Calu3 (cell line): ENCODE measurements around the gene HM13. TPM values are rescaled to one million over a fixed set of nuclear protein-coding genes. Genes with fewer than 3 reads are reported as not detected.

ENCODE experiments used
- BruUV-seq: library from RNA; stranded (reverse); fragments of 400-500 nt; replicated peaks from 2 replicates; lab custom pipeline; 2021; lab: Mats Ljungman, UMichigan
- CTCF ChIA-PET: fragments of 300-600 bp; sonication (Branson Sonifier 250); formaldehyde crosslinking; loops from one replicate; lab custom pipeline; 2022; ENCODE audit warnings: antibody characterized with exemption; lab: Charles Lee
- DNase-seq: peaks from one replicate; pipeline ENCODE4 v3.0.0; 2022
- H3K27ac Mint-ChIP-seq: one replicate; pipeline ENCODE4 v1.8.0; 2022; ENCODE audit warnings: mixed read lengths; ENCODE audit not compliant: unreplicated experiment
- H3K27me3 Mint-ChIP-seq: one replicate; pipeline ENCODE4 v1.8.0; 2022; ENCODE audit warnings: mixed read lengths; ENCODE audit not compliant: unreplicated experiment
- H3K36me3 Mint-ChIP-seq: one replicate; pipeline ENCODE4 v1.8.0; 2022; ENCODE audit warnings: mild to moderate bottlenecking, moderate library complexity, mixed read lengths; ENCODE audit not compliant: insufficient read depth, unreplicated experiment
- H3K4me1 Mint-ChIP-seq: one replicate; pipeline ENCODE4 v1.8.0; 2022; ENCODE audit warnings: mild to moderate bottlenecking, low read depth, mixed read lengths; ENCODE audit not compliant: unreplicated experiment
- H3K4me3 Mint-ChIP-seq: one replicate; pipeline ENCODE4 v1.8.0; 2022; ENCODE audit warnings: mild to moderate bottlenecking, low read depth, moderate library complexity, mixed read lengths; ENCODE audit not compliant: unreplicated experiment
- H3K9me3 Mint-ChIP-seq: one replicate; pipeline ENCODE4 v1.8.0; 2022; ENCODE audit warnings: low read depth, mixed read lengths; ENCODE audit not compliant: unreplicated experiment
- CTCF ChIP-seq: fragments of 200-600 bp; IDR thresholded peaks from one replicate; pipeline ENCODE4 v1.8.0; 2022; ENCODE audit warnings: antibody characterized with exemption; ENCODE audit not compliant: unreplicated experiment
- intact Hi-C: fragments of 100-400 bp; cut with micrococcal nuclease; formaldehyde crosslinking; loops from one replicate; pipeline ENCODE4 v1.10.0; 2022; ENCODE audit not compliant: unreplicated experiment
- total RNA-seq: library from RNA; stranded (reverse); gene quantifications from 2 replicates; pipeline ENCODE4 v1.2.3, GENCODE V29; 2022

HM13 gene
- total RNA-seq, 1 experiment from 2014 or later, result 342 TPM

- H3K27me3 Mint-ChIP-seq, result peaks cover 6% of the 10 kb centered on the region
- peaks cover 3% of the 10 kb centered on the region for H3K9me3 Mint-ChIP-seq
- H3K4me3 Mint-ChIP-seq, result no peak overlapping the region
- intact Hi-C loops, result no loop called here
- H3K36me3 Mint-ChIP-seq, result no peaks in the 10 kb centered on the region
- TF ChIP-seq CTCF, result no peak
- peaks cover 12% of the 10 kb centered on the region for H3K4me1 Mint-ChIP-seq
- CTCF ChIA-PET, result interaction anchor here (0.5 to 4.5 kb wide), 3 partner anchors 14 to 25 kb away, joined by 7 to 28 read pairs (median 10); partner anchors contain the start of gene HM13
- BruUV-seq, result no TSS peak
- no peak for DNase-seq
- H3K27ac Mint-ChIP-seq, result no peak overlapping the region
Observed at GRCh38 chr20:31489152-31489551, 25.1 kb upstream of the HM13 start.

- CTCF ChIA-PET, result interaction anchor here (0.8 kb wide), 1 partner anchor 16 kb away, joined by 4 read pairs; no protein-coding TSS in a partner anchor
- no TSS peak for BruUV-seq
- peaks cover 12% of the 10 kb centered on the region for H3K4me1 Mint-ChIP-seq
- no peak for DNase-seq
- TF ChIP-seq CTCF, result no peak
- intact Hi-C loops, result no loop called here
- no peaks in the 10 kb centered on the region for H3K36me3 Mint-ChIP-seq
- no peak overlapping the region for H3K27ac Mint-ChIP-seq
- peaks cover 3% of the 10 kb centered on the region for H3K9me3 Mint-ChIP-seq
- H3K4me3 Mint-ChIP-seq, result no peak overlapping the region
- peaks cover 22% of the 10 kb centered on the region for H3K27me3 Mint-ChIP-seq
Observed at GRCh38 chr20:31490752-31491151, 23.5 kb upstream of the HM13 start.

GRCh38 chr20:31494131-31494530 lies 20.1 kb upstream of the HM13 start:
- TF ChIP-seq CTCF, result peak; percentile 52
- Mint-ChIP-seq H3K27ac (no peak overlapping the region), H3K36me3 (no peaks in the 10 kb centered on the region), H3K4me3 (no peak overlapping the region), H3K4me1 (peaks cover 8% of the 10 kb centered on the region), H3K9me3 (no peaks in the 10 kb centered on the region), H3K27me3 (peaks cover 56% of the 10 kb centered on the region)
- CTCF ChIA-PET, result interaction anchor here (1.2 kb wide), 1 partner anchor 9 kb away, joined by 3 read pairs; no protein-coding TSS in a partner anchor
- intact Hi-C loops, result no loop called here
- DNase-seq, result peak; percentile 60
- BruUV-seq, result no TSS peak

- BruUV-seq, result no TSS peak
- peak; percentile 44 for DNase-seq
- no peak for TF ChIP-seq CTCF
- Mint-ChIP-seq H3K36me3 (no peaks in the 10 kb centered on the region), H3K9me3 (no peaks in the 10 kb centered on the region), H3K27ac (no peak overlapping the region), H3K4me3 (no peak overlapping the region), H3K4me1 (peaks cover 8% of the 10 kb centered on the region), H3K27me3 (peaks cover 74% of the 10 kb centered on the region)
- intact Hi-C loops, result no loop called here
- CTCF ChIA-PET, result interaction anchor here (1.0 kb wide), 1 partner anchor 10 kb away, joined by 3 read pairs; no protein-coding TSS in a partner anchor
Observed at GRCh38 chr20:31496761-31497295, 17.4 kb upstream of the HM13 start.
